Stimulated activated CD4-positive, alpha-beta T cell treated with anti-CD3 and anti-CD28 coated beads, Interleukin-2, amount 100 ng/mL, for 4 hours (primary cell): ENCODE measurements around the gene NR3C1.
"Not testable (repeated sequence)": the region's sequence is repeated elsewhere in the genome, so short reads cannot be mapped to it uniquely, and the experiment has no call there.

ENCODE experiments used
- DNase-seq: peaks from one replicate; pipeline ENCODE4 v3.0.0-alpha.2; 2020; ENCODE audit warnings: low read depth

Gene NR3C1

DNA sequence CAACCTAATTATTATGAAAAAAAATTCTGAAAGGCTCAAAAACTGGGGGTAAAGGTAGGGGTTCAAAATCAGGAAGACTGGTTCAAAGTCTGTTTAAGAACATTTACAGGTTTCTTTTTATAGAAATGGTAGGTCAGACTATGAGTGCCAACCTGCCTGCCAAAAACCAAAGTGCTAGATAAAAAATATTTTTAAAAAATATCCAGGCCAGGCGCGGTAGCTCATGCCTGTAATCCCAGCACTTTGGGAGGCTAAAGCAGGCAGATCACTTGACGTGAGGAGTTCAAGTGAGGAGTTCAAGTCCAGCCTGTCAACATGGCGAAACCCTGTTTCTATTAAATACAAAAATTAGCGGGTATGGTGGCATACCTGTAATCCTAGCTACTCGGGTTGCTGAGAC lies 67.0 kb downstream of the NR3C1 start:
- DNase-seq = no peak

- DNase-seq = no peak
Observed at GRCh38 chr5:143334903-143335302, 68.6 kb downstream of the NR3C1 start.

DNA sequence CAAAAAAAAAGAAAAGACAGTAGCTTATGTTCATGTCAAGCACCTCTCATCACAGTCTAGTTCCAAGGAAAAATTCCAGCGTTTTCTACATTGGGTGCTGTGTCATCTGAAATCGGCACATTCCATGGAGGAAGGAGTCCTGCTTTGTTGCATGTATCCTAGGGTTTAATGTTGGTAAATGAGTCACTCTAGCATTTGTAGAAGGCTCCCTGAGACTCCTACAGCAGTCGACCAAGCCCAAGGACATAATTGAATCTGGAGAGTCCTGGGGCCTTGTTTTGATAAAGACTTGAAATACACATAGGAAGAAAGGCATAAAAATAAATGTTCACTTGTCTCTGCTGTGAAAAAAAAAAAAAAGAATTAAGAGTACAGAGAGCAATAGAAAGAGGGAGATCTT lies 69.1 kb downstream of the NR3C1 start:
- DNase-seq = not testable (repeated sequence)

DNA sequence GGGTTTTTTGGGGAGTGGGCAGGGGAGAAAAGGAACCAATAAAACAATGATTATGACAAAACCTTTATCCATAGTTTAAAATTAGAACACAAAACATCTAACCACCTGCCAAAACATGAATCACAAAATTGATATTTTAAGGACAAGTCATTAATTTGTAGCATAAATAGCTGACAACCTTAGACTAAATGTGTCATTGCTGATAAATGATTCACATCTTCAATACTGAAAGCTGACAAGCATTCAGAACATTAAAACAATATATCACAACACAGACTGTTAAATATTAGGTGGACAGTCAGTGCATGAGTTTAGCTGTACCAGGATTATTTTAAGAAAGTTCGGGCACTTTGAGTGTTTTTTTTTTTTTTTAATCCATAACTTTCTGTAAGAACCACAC lies 71.5 kb downstream of the NR3C1 start:
- DNase-seq = no peak

DNA sequence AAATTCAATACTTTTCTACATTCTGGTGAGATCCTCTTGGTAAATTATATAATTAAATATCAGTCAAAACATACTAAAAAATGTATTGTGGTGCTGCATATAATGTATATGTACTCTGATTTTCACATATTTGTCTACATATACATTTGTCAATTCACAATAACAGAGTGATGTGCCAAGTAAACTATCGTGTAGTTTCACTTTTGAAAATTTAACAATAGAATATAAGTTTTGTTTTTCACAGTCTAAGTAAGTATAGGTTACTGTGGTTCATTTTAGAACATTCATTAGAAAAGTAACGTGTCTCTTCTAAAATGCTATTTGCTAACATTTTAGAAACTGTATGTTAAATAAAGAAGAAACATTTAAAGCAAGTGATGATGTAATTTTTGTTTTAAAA lies 73.6 kb downstream of the NR3C1 start:
- no peak for DNase-seq

GRCh38 chr5:143328589-143329220 lies 74.8 kb downstream of the NR3C1 start:
- DNase-seq = no peak

GRCh38 chr5:143325086-143325485 lies 78.4 kb downstream of the NR3C1 start:
- DNase-seq = not testable (repeated sequence)

GRCh38 chr5:143322931-143323630 lies 80.4 kb downstream of the NR3C1 start:
- DNase-seq = not testable (repeated sequence)

GRCh38 chr5:143322176-143322575 lies 81.3 kb downstream of the NR3C1 start:
- DNase-seq = no peak

DNA sequence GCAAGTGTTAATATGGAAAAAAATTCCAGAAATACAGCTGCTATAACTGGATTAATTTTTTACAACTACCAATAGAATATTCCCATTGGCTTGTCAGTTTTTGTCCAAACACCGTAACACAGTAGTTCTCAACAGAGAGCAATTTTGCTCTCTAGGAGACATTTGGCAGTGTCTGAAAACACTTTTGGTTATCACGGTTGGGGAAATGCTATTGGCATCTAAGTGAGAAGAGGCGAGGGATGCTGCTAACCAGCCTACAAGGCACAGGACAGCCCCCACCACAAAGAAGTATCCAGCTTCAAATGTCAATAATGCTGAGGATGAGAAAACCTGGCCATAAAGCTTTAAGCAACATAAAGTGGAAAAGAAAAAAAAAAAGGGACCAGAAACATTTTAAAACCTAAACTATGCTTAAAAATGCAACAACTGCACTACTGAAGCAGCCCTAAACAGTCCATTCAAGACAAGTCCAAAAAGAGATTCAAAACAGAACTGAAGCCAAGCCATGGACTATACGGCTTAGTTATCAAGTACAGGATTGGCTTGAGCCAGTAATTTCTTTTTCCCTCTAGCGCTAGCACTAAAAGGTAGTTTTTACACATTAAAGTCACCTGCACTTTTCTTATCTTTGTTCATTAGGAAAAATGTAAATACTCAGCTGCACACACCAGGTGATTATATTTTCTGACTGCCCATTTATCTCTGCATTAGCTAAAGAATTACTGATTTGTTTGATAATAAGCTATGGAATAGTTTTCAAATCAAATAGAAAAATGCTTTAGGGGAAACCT lies 83.9 kb downstream of the NR3C1 start:
- no peak for DNase-seq

DNA sequence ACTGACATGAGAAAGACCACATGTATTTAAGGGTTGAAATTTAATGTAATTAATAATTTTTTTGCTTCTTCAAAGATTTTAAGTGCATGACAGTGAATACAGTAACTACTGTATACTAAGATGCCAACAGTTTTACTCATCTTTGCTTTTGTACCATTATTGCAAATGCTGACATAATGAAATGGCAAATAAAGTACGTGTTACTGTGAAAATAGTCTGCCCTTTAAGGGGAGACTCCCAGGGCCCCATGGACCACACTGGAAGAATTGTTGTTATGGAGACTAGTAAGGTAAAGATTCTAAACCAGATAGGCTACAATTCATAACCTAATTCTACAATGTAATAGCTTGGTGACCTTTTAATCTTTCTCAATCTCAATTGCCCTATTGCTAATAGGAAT lies 84.7 kb downstream of the NR3C1 start:
- no peak for DNase-seq

- no peak for DNase-seq
Observed at GRCh38 chr5:143318270-143318669, 85.2 kb downstream of the NR3C1 start.

DNA sequence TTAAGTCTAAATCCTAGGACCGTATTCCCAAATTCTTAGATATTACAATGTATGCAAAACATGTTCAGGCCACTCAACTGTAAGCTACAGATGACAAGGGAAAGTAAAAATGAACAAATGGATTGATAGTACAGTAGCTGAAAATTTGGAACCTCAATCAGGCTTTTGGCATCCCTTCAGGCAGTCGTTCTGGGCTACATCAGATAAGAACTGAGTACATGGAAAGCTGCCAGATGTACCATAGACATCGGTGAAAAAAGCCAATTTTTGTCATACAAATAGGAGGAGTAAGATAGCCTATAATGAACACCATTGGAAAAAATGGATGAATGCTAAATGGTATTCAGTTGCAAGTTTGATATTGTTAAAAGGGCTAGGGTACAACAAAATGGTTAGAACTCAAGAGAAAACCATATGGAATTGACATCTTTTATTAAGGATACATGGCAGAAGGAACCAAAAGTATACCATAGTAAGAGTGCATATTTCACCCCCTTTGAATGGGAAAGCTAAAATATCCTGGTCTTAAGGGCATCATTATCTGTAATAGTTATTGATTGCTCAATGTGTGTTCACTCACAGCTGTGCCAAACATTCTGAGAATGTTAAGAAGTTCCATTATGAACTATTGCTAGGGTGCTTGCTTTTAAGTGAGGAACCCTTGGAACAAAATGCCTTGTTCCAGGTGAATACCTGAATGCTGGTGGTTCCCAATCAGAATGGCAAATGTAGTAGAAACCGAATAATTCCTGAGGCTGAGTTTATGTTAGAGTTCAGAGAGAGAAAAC lies 86.4 kb downstream of the NR3C1 start:
- no peak for DNase-seq

- no peak for DNase-seq
Observed at GRCh38 chr5:143316337-143316736, 87.1 kb downstream of the NR3C1 start.

- DNase-seq = no peak
Observed at GRCh38 chr5:143315929-143316328, 87.6 kb downstream of the NR3C1 start.

DNA sequence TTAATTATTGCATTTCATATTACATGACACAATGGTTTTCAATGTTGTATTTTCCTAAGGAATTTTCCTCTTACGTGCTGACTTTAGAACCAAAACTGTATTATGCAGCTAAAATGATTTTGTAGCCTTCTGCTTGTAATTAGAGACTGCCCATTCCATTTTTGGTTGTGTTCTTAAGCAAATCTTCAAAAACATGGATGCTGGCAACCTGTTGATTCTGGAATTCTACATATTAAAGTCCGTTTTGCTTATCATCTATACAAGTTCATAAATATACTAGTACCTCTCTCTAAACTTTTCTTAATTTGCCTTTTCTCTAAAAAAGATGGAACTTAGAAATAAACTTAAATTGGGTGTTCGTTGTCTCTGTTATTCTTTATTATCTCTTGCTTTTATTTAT lies 88.3 kb downstream of the NR3C1 start:
- no peak for DNase-seq

GRCh38 chr5:143314659-143315058 lies 88.8 kb downstream of the NR3C1 start:
- DNase-seq = no peak

GRCh38 chr5:143314099-143314498 lies 89.4 kb downstream of the NR3C1 start:
- DNase-seq = no peak

DNA sequence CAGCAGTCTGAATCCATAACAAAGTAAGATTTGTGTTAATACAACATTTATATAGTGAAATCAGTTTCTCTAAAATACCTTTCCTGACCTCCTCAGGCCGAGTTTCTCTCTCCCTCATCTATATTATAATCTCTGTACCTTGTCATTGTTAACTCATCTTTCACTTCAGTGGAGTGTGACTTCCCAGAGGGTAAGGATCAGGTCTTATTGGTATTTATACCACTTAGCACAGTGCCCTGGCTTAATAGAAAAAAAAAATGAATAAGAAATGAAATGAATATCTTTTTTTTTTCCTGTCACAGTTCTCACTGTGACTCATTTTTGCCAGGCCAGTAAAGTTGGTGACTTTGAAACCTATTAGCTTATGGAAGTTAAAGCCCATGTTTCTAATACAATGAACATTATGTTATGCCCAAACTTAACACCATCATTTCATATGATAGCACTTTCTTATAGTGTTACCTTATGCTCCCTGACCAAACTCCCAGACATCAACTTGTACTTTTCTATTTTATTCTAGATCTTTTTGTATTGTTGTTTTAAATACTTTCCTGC lies 90.1 kb downstream of the NR3C1 start:
- no peak for DNase-seq

- no peak for DNase-seq
Observed at GRCh38 chr5:143312822-143313221, 90.7 kb downstream of the NR3C1 start.

DNA sequence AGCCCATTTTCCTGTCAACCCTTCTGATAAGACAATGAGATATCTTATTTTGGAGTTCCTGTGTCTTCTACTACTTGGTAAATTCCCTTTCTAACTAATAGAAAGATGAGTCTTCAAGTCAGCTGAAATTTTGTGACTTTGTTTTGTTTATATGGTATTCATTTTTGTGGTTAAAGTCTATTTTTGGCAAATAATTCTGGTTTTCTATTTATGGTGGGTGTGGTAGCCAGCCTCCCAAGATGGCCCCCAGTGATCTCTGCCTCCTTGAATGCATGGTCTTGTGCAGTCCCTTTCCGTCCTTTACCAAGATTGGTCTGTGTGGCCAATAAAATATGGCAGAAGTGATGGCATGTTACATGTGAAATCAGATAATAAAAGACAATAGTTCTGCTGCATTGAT lies 91.5 kb downstream of the NR3C1 start:
- DNase-seq = no peak

DNA sequence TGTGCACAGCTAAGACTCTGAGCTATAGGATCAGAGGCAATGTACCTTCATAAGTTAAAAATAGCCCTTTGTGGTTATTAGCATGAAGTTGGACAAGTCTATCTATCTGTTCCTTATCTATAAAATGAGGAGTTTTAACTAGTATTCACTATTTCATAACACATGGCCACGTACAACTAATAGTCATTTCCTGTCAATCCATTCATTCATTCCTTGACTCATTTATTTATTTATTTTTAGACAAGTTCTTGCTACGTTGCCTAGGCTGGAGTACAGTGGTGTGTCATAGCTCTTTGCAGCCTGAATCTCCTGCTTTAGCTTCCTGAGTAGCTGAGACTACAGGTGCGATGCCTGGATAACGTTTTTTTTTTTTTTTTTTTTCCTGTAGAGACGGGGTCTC lies 92.1 kb downstream of the NR3C1 start:
- no peak for DNase-seq
